Kidney epithelial cell (primary cell): ENCODE measurements around the gene CISD3. TPM values are rescaled to one million over a fixed set of nuclear protein-coding genes. Genes with fewer than 3 reads are reported as not detected.
A peak's percentile ranks its signal among the peaks of the same experiment; 100 is the strongest.

Source experiments
- DNase-seq: peaks from one replicate; pipeline ENCODE4 v3.0.0-alpha.2; 2010; ENCODE audit warnings: low read depth
- H3K27me3 ChIP-seq: 2 replicates; pipeline ENCODE4 v1.6.0; 2011; ENCODE audit warnings: low read length; ENCODE audit not compliant: control insufficient read depth, insufficient read depth
- H3K36me3 ChIP-seq: 2 replicates; pipeline ENCODE4 v1.5.1; 2011; ENCODE audit warnings: low read length; ENCODE audit not compliant: control insufficient read depth, insufficient read depth
- H3K4me3 ChIP-seq: 2 replicates; pipeline ENCODE4 v1.5.1; 2011; ENCODE audit warnings: low read depth, mild to moderate bottlenecking, control low read depth, low read length
- total RNA-seq: library from RNA; depleted of rRNA; stranded (reverse); fragments of >200 nt; gene quantifications from 2 replicates; pipeline ENCODE4 v1.2.3, GENCODE V29; 2015
- TF ChIP-seq, protein P1 (sequence below): IDR thresholded peaks from 2 replicates; pipeline ENCODE4 v1.5.1; 2011; ENCODE audit warnings: mild to moderate bottlenecking, moderate library complexity, low read length, control low read depth, inconsistent platforms; ENCODE audit not compliant: insufficient read depth, poor library complexity, severe bottlenecking

CISD3 gene
- total RNA-seq, 1 donor from 2014 or later: 4.1 TPM

DNA sequence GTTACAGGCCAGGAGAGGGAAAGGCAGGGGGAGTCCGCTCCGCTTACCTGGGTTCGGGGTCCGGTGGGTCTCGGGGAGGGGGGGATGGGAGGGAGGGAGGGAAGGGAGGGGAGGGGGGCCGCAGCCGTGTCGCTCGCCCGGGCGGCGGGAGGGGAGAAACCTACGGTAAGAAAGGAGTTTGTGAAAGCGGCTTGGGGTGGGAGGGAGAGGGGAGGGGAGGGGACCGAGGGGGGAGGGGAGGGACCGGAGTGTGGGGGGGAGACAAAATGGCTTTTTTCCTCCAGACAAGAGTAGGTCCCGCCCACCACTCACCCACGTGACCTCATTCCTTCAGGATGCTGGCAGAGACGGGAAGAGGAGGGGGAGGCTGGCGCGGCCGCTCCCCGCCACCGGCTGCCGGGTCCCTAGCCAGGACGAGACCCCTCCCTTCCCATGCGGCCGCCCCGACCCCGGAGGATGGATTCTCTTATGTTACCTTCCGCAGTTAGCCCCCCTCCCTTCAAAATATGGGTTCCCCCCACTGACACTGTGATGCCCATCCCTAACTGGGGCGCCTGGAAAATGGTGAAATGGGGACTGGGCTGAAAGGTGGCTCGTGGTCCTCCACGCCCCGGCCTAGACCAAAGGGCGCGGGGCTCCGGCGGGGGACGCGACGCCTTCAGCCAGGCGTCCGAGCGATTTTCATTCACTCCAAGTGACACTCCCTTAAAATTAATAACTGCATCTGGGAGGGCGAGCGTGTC is 18.2 kb downstream of the CISD3 start, which contains the start of gene PCGF2:
Gene PCGF2, minus strand, starts transcription at position 188 of the 743 bp plus-strand sequence. CDS start 7,934 bp downstream, outside the sequence.
- H3K27me3 ChIP-seq: no peaks in the 10 kb centered on the region
- DNase-seq: peak; percentile 63
- TF ChIP-seq, protein P1, sequence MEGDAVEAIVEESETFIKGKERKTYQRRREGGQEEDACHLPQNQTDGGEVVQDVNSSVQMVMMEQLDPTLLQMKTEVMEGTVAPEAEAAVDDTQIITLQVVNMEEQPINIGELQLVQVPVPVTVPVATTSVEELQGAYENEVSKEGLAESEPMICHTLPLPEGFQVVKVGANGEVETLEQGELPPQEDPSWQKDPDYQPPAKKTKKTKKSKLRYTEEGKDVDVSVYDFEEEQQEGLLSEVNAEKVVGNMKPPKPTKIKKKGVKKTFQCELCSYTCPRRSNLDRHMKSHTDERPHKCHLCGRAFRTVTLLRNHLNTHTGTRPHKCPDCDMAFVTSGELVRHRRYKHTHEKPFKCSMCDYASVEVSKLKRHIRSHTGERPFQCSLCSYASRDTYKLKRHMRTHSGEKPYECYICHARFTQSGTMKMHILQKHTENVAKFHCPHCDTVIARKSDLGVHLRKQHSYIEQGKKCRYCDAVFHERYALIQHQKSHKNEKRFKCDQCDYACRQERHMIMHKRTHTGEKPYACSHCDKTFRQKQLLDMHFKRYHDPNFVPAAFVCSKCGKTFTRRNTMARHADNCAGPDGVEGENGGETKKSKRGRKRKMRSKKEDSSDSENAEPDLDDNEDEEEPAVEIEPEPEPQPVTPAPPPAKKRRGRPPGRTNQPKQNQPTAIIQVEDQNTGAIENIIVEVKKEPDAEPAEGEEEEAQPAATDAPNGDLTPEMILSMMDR: no peak

DNA sequence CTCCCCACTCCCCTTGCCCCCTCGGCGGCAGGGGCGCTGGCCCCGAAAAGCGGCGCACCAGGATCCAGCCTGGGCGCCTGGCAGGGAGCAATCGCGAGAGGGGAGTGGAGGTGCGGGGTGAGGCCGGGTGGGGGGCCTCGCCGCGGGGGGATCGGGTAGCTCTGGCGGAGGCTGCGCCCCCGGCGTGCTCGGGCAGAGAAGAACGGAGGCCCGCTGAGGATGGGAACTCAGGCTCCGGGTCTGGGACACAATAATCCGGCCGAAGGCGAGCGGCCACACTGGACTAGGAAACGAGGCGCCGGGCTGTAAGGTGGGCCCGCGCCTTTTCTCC is 18.7 kb downstream of the CISD3 start:
- DNase-seq: no peak
- Histone ChIP-seq H3K36me3 (no peaks in the 10 kb centered on the region), H3K4me3 (peak overlapping the region; percentile 93), H3K27me3 (no peaks in the 10 kb centered on the region)
- TF ChIP-seq, protein P1: no peak

More for the DNA sequence above, 18.2 kb downstream of the CISD3 start, which contains the start of gene PCGF2:
- H3K36me3 ChIP-seq: no peaks in the 10 kb centered on the region
- peak within 1 kb of the TSS; percentile 93 for H3K4me3 ChIP-seq

DNA sequence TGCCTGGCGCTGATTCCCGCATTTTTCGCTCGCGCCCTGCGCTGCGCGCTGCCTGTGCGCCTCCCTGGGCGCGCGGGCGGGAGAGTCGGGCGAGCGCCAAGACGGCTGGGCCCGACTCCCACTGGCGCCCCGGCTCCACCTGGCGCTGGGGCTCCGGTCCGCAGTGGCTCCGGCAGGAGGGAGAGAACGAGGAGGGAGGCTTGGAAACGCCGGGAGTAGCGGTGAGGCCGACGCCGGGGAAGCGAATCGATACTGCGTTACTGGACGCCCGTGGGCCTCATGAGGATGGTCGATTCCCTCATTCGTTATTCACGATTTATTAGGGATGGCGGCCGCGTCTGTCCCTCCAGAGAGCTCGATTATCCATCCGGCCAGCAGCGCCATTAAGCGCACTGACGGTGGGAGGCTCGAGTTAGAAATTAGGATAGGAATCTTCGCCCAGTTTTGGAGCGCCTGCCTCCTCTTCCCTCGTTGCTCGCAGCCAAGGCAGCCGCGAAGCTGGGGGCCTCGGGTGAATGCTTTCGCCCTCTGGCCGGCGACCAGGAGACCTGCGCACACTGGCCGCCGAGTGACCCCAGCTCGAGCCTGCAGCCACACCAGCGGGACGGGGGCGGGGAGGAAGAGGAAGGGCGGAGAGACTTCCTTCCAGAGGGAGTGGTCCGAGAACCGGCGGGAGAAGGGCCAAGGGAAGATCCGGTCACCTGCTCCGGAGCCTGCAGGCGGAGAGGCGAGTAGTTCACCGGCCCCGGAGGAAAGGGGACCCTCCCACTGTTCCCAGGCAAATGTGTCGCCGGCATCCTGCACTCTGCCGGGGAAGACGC is 19.3 kb downstream of the CISD3 start:
- no peaks in the 10 kb centered on the region for H3K36me3 ChIP-seq
- peak overlapping the region; percentile 93 for H3K4me3 ChIP-seq
- TF ChIP-seq, protein P1: no peak
- H3K27me3 ChIP-seq: no peaks in the 10 kb centered on the region
- DNase-seq: peak; percentile 43

DNA sequence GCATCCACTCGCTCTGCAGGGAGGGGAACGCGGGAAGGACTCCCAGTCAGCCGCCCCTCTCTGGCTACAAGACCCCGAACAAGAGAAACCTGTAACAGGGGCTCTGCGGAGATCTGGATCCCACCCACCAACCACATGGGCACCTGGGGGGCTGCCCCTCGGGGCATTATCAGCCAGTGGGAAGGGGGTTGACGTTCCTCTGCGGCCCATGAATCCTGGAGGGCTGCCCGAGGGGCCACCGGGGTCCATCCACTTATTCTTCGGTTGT is 19.8 kb downstream of the CISD3 start:
- Histone ChIP-seq H3K27me3 (no peaks in the 10 kb centered on the region), H3K4me3 (peak overlapping the region; percentile 93), H3K36me3 (peaks cover 1% of the 10 kb centered on the region)
- TF ChIP-seq, protein P1: no peak
- no peak for DNase-seq

DNA sequence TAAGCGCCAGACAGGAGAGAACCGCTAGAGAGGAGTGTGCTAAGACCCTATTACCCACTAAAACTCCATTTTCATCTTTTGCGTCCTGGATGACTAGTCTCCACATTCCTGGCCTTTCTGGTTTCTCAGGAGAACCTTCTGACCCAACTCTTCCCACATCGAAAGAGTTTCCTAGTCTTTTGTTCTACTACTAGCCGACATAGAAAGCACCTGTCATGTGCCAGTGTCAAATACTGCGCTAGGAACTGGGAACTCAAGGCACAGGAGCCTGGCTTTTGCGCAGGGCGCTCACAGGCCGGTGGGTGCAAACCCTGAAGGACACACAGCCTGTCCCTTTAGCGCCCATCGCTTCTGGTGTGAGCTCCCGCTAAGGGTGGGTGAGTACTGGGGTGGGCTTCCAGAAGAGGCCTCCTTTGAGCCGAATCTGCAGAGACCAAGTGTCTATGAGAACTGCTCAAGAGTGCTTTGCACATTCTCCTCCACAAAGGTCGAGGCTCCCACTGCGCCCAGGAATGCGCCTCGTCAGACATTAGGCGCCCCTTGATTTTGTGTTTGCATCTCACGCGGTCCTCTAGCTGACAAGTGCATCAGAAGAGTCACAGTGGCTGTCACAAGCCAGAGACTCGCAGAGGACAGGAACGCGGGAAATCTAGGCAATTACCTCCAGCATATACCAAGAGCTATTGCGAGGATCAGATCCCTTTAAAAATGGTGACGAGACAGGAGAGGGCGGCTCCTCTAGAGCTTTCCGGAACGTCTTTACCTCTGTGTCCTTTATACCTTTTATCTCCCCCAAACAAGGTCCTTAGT is 20.4 kb downstream of the CISD3 start:
- Histone ChIP-seq H3K4me3 (peak overlapping the region; percentile 93), H3K27me3 (no peaks in the 10 kb centered on the region), H3K36me3 (peaks cover 1% of the 10 kb centered on the region)
- TF ChIP-seq, protein P1: no peak
- no peak for DNase-seq
